WTC11 (cell line): ENCODE data around the gene KIRREL3. TPM values are rescaled to one million over a fixed set of nuclear protein-coding genes. Genes with fewer than 3 reads are reported as not detected.

Experiments used
- ATAC-seq: fragments of 200-7000 bp; cut with Tn5 transposase; 2 replicates; pipeline ENCODE4 v1.10.0; 2021; ENCODE audit warnings: mild to moderate bottlenecking, moderate library complexity
- CTCF ChIA-PET: fragments of 300-600 bp; sonication (Branson Sonifier 250); formaldehyde crosslinking; loops from one replicate; lab custom pipeline; 2021; ENCODE audit warnings: antibody characterized with exemption; lab: Charles Lee
- POLR2A ChIA-PET: fragments of 350-600 bp; sonication (Branson Sonifier 250); formaldehyde crosslinking; loops from one replicate; lab custom pipeline; 2021; ENCODE audit warnings: antibody characterized with exemption; lab: Charles Lee
- DNase-seq: peaks from one replicate; pipeline ENCODE4 v3.0.0; 2021; ENCODE audit warnings: low spot score
- H3K27ac Mint-ChIP-seq: 2 replicates; pipeline ENCODE4 v1.8.0; 2021; ENCODE audit warnings: mixed read lengths
- H3K27me3 Mint-ChIP-seq: 2 replicates; pipeline ENCODE4 v1.8.0; 2021; ENCODE audit warnings: low read depth, mild to moderate bottlenecking, moderate library complexity, mixed read lengths
- H3K36me3 Mint-ChIP-seq: 2 replicates; pipeline ENCODE4 v1.8.0; 2021; ENCODE audit warnings: mixed read lengths
- H3K4me1 Mint-ChIP-seq: 2 replicates; pipeline ENCODE4 v1.8.0; 2022; ENCODE audit warnings: mixed read lengths
- H3K4me3 Mint-ChIP-seq: 2 replicates; pipeline ENCODE4 v1.8.0; 2021; ENCODE audit warnings: mild to moderate bottlenecking, moderate library complexity, mixed read lengths
- H3K9me3 Mint-ChIP-seq: 2 replicates; pipeline ENCODE4 v1.8.0; 2021; ENCODE audit warnings: mixed read lengths
- ESRRA ChIP-seq: sonication (generic); formaldehyde crosslinking; IDR thresholded peaks from 2 replicates; pipeline ENCODE4 v1.8.1; 2022; ENCODE audit warnings: mild to moderate bottlenecking, missing genetic modification reagents, borderline replicate concordance
- GRHL2 ChIP-seq: fragments of 250-450 bp; sonication (Bioruptor Pico); IDR thresholded peaks from 2 replicates; pipeline ENCODE4 v1.8.0; 2022; ENCODE audit warnings: mild to moderate bottlenecking, moderate library complexity; ENCODE audit not compliant: insufficient replicate concordance, severe bottlenecking
- MAX ChIP-seq: sonication (generic); formaldehyde crosslinking; IDR thresholded peaks from 2 replicates; pipeline ENCODE4 v1.8.0; 2022; ENCODE audit warnings: mild to moderate bottlenecking, missing genetic modification reagents
- NR2C2 ChIP-seq: sonication (generic); formaldehyde crosslinking; IDR thresholded peaks from 2 replicates; pipeline ENCODE4 v1.8.0; 2022; ENCODE audit warnings: mild to moderate bottlenecking, missing genetic modification reagents
- TEAD1 ChIP-seq: sonication (generic); formaldehyde crosslinking; IDR thresholded peaks from 2 replicates; pipeline ENCODE4 v1.8.0; 2022; ENCODE audit warnings: mild to moderate bottlenecking, missing genetic modification reagents
- USF2 ChIP-seq: sonication (generic); formaldehyde crosslinking; IDR thresholded peaks from 2 replicates; pipeline ENCODE4 v1.8.1; 2023; ENCODE audit warnings: mild to moderate bottlenecking, missing genetic modification reagents, moderate library complexity
- ZBTB21 ChIP-seq: sonication (generic); formaldehyde crosslinking; IDR thresholded peaks from 2 replicates; pipeline ENCODE4 v1.8.1; 2023; ENCODE audit warnings: mild to moderate bottlenecking, missing genetic modification reagents, borderline replicate concordance
- ZNF138 ChIP-seq: sonication (generic); formaldehyde crosslinking; conservative IDR thresholded peaks from 2 replicates; pipeline ENCODE4 v1.8.1; 2022; ENCODE audit warnings: mild to moderate bottlenecking, moderate library complexity, missing genetic modification reagents
- ZSCAN18 ChIP-seq: fragments of 250-450 bp; sonication (Bioruptor Pico); IDR thresholded peaks from 2 replicates; pipeline ENCODE4 v2.1.2; 2022; ENCODE audit warnings: mild to moderate bottlenecking, moderate library complexity
- total RNA-seq: library from RNA; stranded (reverse); gene quantifications from 3 replicates; pipeline ENCODE4 v1.2.3, GENCODE V29; 2021
- TF ChIP-seq, protein P1 (sequence below): sonication (generic); formaldehyde crosslinking; IDR thresholded peaks from 2 replicates; pipeline ENCODE4 v1.8.1; 2023; ENCODE audit warnings: mild to moderate bottlenecking, moderate library complexity, missing genetic modification reagents
- TF ChIP-seq, protein P2 (sequence below): fragments of 250-450 bp; sonication (Bioruptor Pico); IDR thresholded peaks from 2 replicates; pipeline ENCODE4 v1.9.0; 2021; ENCODE audit warnings: mild to moderate bottlenecking
- TF ChIP-seq, protein P3 (sequence below): fragments of 200-600 bp; IDR thresholded peaks from 2 replicates; pipeline ENCODE4 v1.8.0; 2022; ENCODE audit warnings: antibody characterized with exemption
- TF ChIP-seq, protein P4 (sequence below): sonication (generic); formaldehyde crosslinking; IDR thresholded peaks from 2 replicates; pipeline ENCODE4 v1.8.1; 2022; ENCODE audit warnings: low read depth, mild to moderate bottlenecking, moderate library complexity, missing genetic modification reagents, borderline replicate concordance
- TF ChIP-seq, protein P5 (sequence below): sonication (generic); formaldehyde crosslinking; IDR thresholded peaks from 2 replicates; pipeline ENCODE4 v1.8.0; 2022; ENCODE audit warnings: mild to moderate bottlenecking, missing genetic modification reagents
- TF ChIP-seq, protein P6 (sequence below): sonication (generic); formaldehyde crosslinking; IDR thresholded peaks from 2 replicates; pipeline ENCODE4 v1.8.1; 2022; ENCODE audit warnings: mild to moderate bottlenecking, missing genetic modification reagents, moderate library complexity, borderline replicate concordance

The KIRREL3 gene
- total RNA-seq, 1 experiment from 2014 or later, result 0.59 TPM

- TF ChIP-seq, protein P1, sequence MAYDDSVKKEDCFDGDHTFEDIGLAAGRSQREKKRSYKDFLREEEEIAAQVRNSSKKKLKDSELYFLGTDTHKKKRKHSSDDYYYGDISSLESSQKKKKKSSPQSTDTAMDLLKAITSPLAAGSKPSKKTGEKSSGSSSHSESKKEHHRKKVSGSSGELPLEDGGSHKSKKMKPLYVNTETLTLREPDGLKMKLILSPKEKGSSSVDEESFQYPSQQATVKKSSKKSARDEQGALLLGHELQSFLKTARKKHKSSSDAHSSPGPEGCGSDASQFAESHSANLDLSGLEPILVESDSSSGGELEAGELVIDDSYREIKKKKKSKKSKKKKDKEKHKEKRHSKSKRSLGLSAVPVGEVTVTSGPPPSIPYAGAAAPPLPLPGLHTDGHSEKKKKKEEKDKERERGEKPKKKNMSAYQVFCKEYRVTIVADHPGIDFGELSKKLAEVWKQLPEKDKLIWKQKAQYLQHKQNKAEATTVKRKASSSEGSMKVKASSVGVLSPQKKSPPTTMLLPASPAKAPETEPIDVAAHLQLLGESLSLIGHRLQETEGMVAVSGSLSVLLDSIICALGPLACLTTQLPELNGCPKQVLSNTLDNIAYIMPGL (CRISPR knock-in tag), result no peak
- TF ChIP-seq, all 79 proteins: peak for 0
These were observed 107.8 kb downstream of the KIRREL3 start (continued) for GRCh38 chr11:126892756-126893155.

DNA sequence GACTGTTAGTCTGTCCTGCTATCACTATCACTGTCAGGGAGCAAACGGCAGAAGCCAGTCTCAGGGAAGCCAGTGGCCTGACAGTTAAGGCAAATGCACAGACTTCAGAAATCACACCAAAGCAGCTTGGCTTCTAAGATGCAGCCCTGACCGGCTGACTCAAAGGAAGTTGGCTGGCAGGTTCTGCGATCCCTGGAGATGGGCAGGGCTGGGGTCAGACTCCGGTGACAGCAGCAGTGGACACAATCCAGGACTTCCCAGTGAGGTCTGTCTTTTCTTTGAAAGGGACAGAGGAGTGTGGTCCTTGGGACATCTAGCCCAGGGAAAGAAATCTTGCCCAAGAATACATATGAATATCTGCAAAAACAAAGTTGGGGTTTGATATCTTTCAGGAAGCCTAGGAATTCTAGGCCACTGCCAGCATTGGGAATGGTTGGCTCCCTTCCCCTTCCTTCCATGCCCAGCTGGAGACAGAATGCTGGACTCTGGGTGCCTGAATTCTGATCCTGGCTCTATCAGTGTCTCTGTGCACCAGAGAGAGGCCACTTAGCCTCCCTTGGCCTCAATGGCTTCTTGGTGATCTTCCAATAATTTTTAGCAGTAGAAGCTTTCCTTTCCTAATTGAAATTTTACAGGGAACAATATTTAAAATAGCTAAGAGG lies 108.9 kb downstream of the KIRREL3 start:
- ATAC-seq (no peak), DNase-seq (no peak)
- ChIA-PET POLR2A (no interaction called here), CTCF (interaction anchor here (0.6 to 2.6 kb wide), 5 partner anchors 38 to 411 kb away, joined by 3 to 24 read pairs (median 4); no protein-coding TSS in a partner anchor)
- Mint-ChIP-seq H3K4me1 (peaks cover 36% of the 10 kb centered on the region), H3K9me3 (peaks cover 5% of the 10 kb centered on the region), H3K4me3 (no peak overlapping the region), H3K36me3 (no peaks in the 10 kb centered on the region), H3K27ac (no peak overlapping the region), H3K27me3 (no peaks in the 10 kb centered on the region; the same call in 1 of the 2 replicates)
- no peak for TF ChIP-seq ZBTB21
- TF ChIP-seq, protein P2, sequence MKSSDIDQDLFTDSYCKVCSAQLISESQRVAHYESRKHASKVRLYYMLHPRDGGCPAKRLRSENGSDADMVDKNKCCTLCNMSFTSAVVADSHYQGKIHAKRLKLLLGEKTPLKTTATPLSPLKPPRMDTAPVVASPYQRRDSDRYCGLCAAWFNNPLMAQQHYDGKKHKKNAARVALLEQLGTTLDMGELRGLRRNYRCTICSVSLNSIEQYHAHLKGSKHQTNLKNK, result no peak
- TF ChIP-seq USF2 (CRISPR knock-in tag), result no peak
- no peak for TF ChIP-seq TEAD1 (CRISPR knock-in tag)
- no peak for TF ChIP-seq GRHL2 (CRISPR knock-in tag)

- no peaks in the 10 kb centered on the region for H3K9me3 Mint-ChIP-seq
- peak; percentile 44 for DNase-seq
- CTCF ChIA-PET, result interaction anchor here (0.6 to 2.6 kb wide), 12 partner anchors 9 to 410 kb away, joined by 3 to 24 read pairs (median 4); no protein-coding TSS in a partner anchor
- H3K27ac Mint-ChIP-seq, result no peak overlapping the region
- H3K4me3 Mint-ChIP-seq, result no peak overlapping the region
- TF ChIP-seq USF2 (CRISPR knock-in tag) (peak; percentile 68), ZSCAN18 (CRISPR knock-in tag) (no peak), NR2C2 (CRISPR knock-in tag) (no peak), ESRRA (CRISPR knock-in tag) (no peak), ZNF138 (CRISPR knock-in tag) (0 out of 2 replicates have a peak, but pooled peaks have one; percentile 37), MAX (CRISPR knock-in tag) (no peak)
- TF ChIP-seq, protein P3, sequence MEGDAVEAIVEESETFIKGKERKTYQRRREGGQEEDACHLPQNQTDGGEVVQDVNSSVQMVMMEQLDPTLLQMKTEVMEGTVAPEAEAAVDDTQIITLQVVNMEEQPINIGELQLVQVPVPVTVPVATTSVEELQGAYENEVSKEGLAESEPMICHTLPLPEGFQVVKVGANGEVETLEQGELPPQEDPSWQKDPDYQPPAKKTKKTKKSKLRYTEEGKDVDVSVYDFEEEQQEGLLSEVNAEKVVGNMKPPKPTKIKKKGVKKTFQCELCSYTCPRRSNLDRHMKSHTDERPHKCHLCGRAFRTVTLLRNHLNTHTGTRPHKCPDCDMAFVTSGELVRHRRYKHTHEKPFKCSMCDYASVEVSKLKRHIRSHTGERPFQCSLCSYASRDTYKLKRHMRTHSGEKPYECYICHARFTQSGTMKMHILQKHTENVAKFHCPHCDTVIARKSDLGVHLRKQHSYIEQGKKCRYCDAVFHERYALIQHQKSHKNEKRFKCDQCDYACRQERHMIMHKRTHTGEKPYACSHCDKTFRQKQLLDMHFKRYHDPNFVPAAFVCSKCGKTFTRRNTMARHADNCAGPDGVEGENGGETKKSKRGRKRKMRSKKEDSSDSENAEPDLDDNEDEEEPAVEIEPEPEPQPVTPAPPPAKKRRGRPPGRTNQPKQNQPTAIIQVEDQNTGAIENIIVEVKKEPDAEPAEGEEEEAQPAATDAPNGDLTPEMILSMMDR, result no peak; the same call in 1 of the 2 replicates
- TF ChIP-seq, protein P4, sequence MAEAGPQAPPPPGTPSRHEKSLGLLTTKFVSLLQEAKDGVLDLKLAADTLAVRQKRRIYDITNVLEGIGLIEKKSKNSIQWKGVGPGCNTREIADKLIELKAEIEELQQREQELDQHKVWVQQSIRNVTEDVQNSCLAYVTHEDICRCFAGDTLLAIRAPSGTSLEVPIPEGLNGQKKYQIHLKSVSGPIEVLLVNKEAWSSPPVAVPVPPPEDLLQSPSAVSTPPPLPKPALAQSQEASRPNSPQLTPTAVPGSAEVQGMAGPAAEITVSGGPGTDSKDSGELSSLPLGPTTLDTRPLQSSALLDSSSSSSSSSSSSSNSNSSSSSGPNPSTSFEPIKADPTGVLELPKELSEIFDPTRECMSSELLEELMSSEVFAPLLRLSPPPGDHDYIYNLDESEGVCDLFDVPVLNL (CRISPR knock-in tag), result no peak
- TF ChIP-seq, protein P5, sequence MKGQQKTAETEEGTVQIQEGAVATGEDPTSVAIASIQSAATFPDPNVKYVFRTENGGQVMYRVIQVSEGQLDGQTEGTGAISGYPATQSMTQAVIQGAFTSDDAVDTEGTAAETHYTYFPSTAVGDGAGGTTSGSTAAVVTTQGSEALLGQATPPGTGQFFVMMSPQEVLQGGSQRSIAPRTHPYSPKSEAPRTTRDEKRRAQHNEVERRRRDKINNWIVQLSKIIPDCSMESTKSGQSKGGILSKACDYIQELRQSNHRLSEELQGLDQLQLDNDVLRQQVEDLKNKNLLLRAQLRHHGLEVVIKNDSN, result peak; percentile 23; the same call in 1 of the 2 replicates
- TF ChIP-seq, protein P6, sequence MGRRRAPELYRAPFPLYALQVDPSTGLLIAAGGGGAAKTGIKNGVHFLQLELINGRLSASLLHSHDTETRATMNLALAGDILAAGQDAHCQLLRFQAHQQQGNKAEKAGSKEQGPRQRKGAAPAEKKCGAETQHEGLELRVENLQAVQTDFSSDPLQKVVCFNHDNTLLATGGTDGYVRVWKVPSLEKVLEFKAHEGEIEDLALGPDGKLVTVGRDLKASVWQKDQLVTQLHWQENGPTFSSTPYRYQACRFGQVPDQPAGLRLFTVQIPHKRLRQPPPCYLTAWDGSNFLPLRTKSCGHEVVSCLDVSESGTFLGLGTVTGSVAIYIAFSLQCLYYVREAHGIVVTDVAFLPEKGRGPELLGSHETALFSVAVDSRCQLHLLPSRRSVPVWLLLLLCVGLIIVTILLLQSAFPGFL (CRISPR knock-in tag), result no peak
- TF ChIP-seq, all 79 proteins: peak for 3
- POLR2A ChIA-PET, result no interaction called here
- Mint-ChIP-seq H3K4me1 (peaks cover 38% of the 10 kb centered on the region), H3K36me3 (no peaks in the 10 kb centered on the region), H3K27me3 (no peaks in the 10 kb centered on the region)
- ATAC-seq, result peak; percentile 96
These were observed 110.0 kb downstream of the KIRREL3 start for GRCh38 chr11:126890561-126890960.
